Cortex of kidney (tissue), 1 donor: ENCODE data around the gene DEFB127.
"Not testable (repeated sequence)": the region's sequence is repeated elsewhere in the genome, so short reads cannot be mapped to it uniquely, and the experiment has no call there.

ENCODE experiments used
- DNase-seq: peaks from one replicate; lab custom pipeline; 2025; lab: John Stamatoyannopoulos, UW

The DEFB127 gene

GRCh38 chr20:157154-157553, at the start of gene DEFB127:
DEFB127 (plus strand) TSS chr20:157454; CDS start chr20:157545, 91 bp downstream.
- no peak for DNase-seq

GRCh38 chr20:112396-112795, 44.9 kb upstream of the DEFB127 start:
- DNase-seq, result no peak

GRCh38 chr20:117518-117917, 39.7 kb upstream of the DEFB127 start:
- DNase-seq, result no peak

GRCh38 chr20:129786-130323, 27.4 kb upstream of the DEFB127 start:
- DNase-seq, result not testable (repeated sequence)

GRCh38 chr20:137668-138490, 19.4 kb upstream of the DEFB127 start:
- DNase-seq, result no peak

- no peak for DNase-seq
Measured at GRCh38 chr20:142290-142689, 15.0 kb upstream of the DEFB127 start, which contains the start of gene DEFB126. DEFB126 (plus strand) TSS chr20:142590; CDS start chr20:142629, 39 bp downstream.

GRCh38 chr20:145877-146276, 11.4 kb upstream of the DEFB127 start:
- DNase-seq, result no peak

- no peak for DNase-seq
Measured at GRCh38 chr20:152131-152530, 5.1 kb upstream of the DEFB127 start.

GRCh38 chr20:164618-165017, 7.4 kb downstream of the DEFB127 start:
- no peak for DNase-seq

GRCh38 chr20:168876-169275, 11.6 kb downstream of the DEFB127 start:
- DNase-seq, result no peak

GRCh38 chr20:184288-184687, 27.0 kb downstream of the DEFB127 start:
- no peak for DNase-seq

GRCh38 chr20:187733-188132, 30.5 kb downstream of the DEFB127 start:
- no peak for DNase-seq

- DNase-seq, result no peak
Measured at GRCh38 chr20:189611-190010, 32.4 kb downstream of the DEFB127 start, which contains the start of gene DEFB128. DEFB128 (minus strand) TSS chr20:189711; CDS start chr20:189623, 88 bp downstream.

GRCh38 chr20:198225-198624, 41.0 kb downstream of the DEFB127 start:
- DNase-seq, result no peak

GRCh38 chr20:199996-200395, 42.7 kb downstream of the DEFB127 start:
- DNase-seq, result no peak

- DNase-seq, result not testable (repeated sequence)
Measured at GRCh38 chr20:203630-204029, 46.4 kb downstream of the DEFB127 start.
